ENCODE data around the gene CRYBA2.

CRYBA2 gene

GRCh38 chr2:218993345-218994315 is at the start of gene CRYBA2:
TSS of gene CRYBA2 (minus strand) at chr2:218993422. CDS start at chr2:218993176, 246 bp downstream.
- DNase-seq: no peak

- DNase-seq: no peak
These were observed 49.5 kb upstream of the CRYBA2 start for GRCh38 chr2:219042750-219043149.

- DNase-seq: no peak
These were observed 48.9 kb upstream of the CRYBA2 start for GRCh38 chr2:219042157-219042556.

GRCh38 chr2:219041252-219041651 is 48.0 kb upstream of the CRYBA2 start, which contains the start of gene CFAP65:
TSS of gene CFAP65 (minus strand) at chr2:219041516. CDS start at chr2:219039048, 2,468 bp downstream.
- peak; percentile 10 to 44 for DNase-seq

GRCh38 chr2:219038600-219038999 is 45.4 kb upstream of the CRYBA2 start:
- DNase-seq: no peak

GRCh38 chr2:219037783-219038499 is 44.7 kb upstream of the CRYBA2 start:
- no peak for DNase-seq

GRCh38 chr2:219035942-219036341 is 42.7 kb upstream of the CRYBA2 start:
- no peak for DNase-seq

- no peak for DNase-seq
These were observed 41.6 kb upstream of the CRYBA2 start for GRCh38 chr2:219034823-219035222.

GRCh38 chr2:219032051-219032745 is 39.0 kb upstream of the CRYBA2 start:
- DNase-seq: no peak

GRCh38 chr2:219031005-219031738 is 38.0 kb upstream of the CRYBA2 start:
- no peak for DNase-seq

- DNase-seq: no peak
These were observed 37.1 kb upstream of the CRYBA2 start for GRCh38 chr2:219030177-219030940.

- DNase-seq: peak; percentile 47 to 88
These were observed 36.6 kb upstream of the CRYBA2 start for GRCh38 chr2:219029829-219030165.

GRCh38 chr2:219028996-219029828 is 36.0 kb upstream of the CRYBA2 start:
- DNase-seq: no peak

- DNase-seq: no peak
These were observed 34.9 kb upstream of the CRYBA2 start for GRCh38 chr2:219028141-219028540.

- DNase-seq: no peak
These were observed 34.4 kb upstream of the CRYBA2 start for GRCh38 chr2:219027511-219028055.

GRCh38 chr2:219026946-219027345 is 33.7 kb upstream of the CRYBA2 start:
- DNase-seq: no peak

- no peak for DNase-seq
These were observed 32.7 kb upstream of the CRYBA2 start for GRCh38 chr2:219025637-219026585.

- DNase-seq: no peak
These were observed 30.8 kb upstream of the CRYBA2 start for GRCh38 chr2:219024059-219024458.

GRCh38 chr2:219023045-219023605 is 29.9 kb upstream of the CRYBA2 start:
- no peak for DNase-seq

Measured in inflammatory macrophage treated with lipopolysaccharide for 1 hour (primary cell).